GM23338 (cell line): ENCODE data around the gene PCDH1. TPM values are rescaled to one million over a fixed set of nuclear protein-coding genes. Genes with fewer than 3 reads are reported as not detected.

Experiments
- ATAC-seq: fragments of 200-7000 bp; cut with Tn5 transposase; 3 replicates; pipeline ENCODE4 v1.9.1; 2020
- DNase-seq: peaks from one replicate; pipeline ENCODE4 v3.0.0-alpha.2; 2015; ENCODE audit warnings: low spot score
- H2AFZ ChIP-seq: fragments of 200-600 bp; sonication (generic); 2 replicates; pipeline ENCODE4 v1.8.0; 2016; ENCODE audit warnings: antibody characterized with exemption, mild to moderate bottlenecking, moderate library complexity
- H3F3A ChIP-seq: fragments of 200-600 bp; sonication (generic); replicated peaks from 2 replicates; pipeline ENCODE4 v1.8.0; 2017; ENCODE audit warnings: antibody characterized with exemption, mixed run types, low read depth
- H3K27ac ChIP-seq: fragments of 200-600 bp; sonication (generic); 2 replicates; pipeline ENCODE4 v1.6.1; 2016; ENCODE audit warnings: low read depth
- H3K27me3 ChIP-seq: fragments of 200-600 bp; sonication (generic); 2 replicates; pipeline ENCODE4 v1.8.0; 2016; ENCODE audit warnings: mild to moderate bottlenecking, mixed run types, moderate library complexity; ENCODE audit not compliant: insufficient read depth
- H3K36me3 ChIP-seq: fragments of 200-600 bp; sonication (generic); 2 replicates; pipeline ENCODE4 v1.8.0; 2016; ENCODE audit warnings: mild to moderate bottlenecking; ENCODE audit not compliant: insufficient read depth
- H3K4me1 ChIP-seq: fragments of 200-600 bp; sonication (generic); 2 replicates; pipeline ENCODE4 v1.8.0; 2016; ENCODE audit warnings: mild to moderate bottlenecking, moderate library complexity; ENCODE audit not compliant: insufficient read depth
- H3K4me2 ChIP-seq: fragments of 200-600 bp; sonication (generic); 2 replicates; pipeline ENCODE4 v1.7.1; 2017; ENCODE audit warnings: mixed run types
- H3K4me3 ChIP-seq: fragments of 200-600 bp; sonication (generic); 2 replicates; pipeline ENCODE4 v1.6.1; 2016; ENCODE audit warnings: mixed run types
- H3K79me2 ChIP-seq: fragments of 200-600 bp; sonication (generic); replicated peaks from 2 replicates; pipeline ENCODE4 v1.8.0; 2017; ENCODE audit warnings: mild to moderate bottlenecking; ENCODE audit not compliant: insufficient read depth
- H3K9me2 ChIP-seq: fragments of 200-600 bp; sonication (generic); 2 replicates; pipeline ENCODE4 v1.8.0; 2017; ENCODE audit not compliant: insufficient read depth
- H4K20me1 ChIP-seq: fragments of 200-600 bp; sonication (generic); replicated peaks from 2 replicates; pipeline ENCODE4 v1.8.0; 2017; ENCODE audit warnings: mild to moderate bottlenecking; ENCODE audit not compliant: insufficient read depth
- H3K27ac Mint-ChIP-seq: 2 replicates; pipeline ENCODE4 v1.8.0; 2020; ENCODE audit warnings: inconsistent platforms, mild to moderate bottlenecking, moderate library complexity, mixed read lengths
- H3K27me3 Mint-ChIP-seq: 3 replicates; pipeline ENCODE4 v1.8.0; 2022; ENCODE audit warnings: low read depth, mild to moderate bottlenecking, moderate library complexity, mixed read lengths, inconsistent platforms; ENCODE audit not compliant: insufficient read depth, poor library complexity
- H3K36me3 Mint-ChIP-seq: 3 replicates; pipeline ENCODE4 v1.8.0; 2021; ENCODE audit warnings: low read depth, mild to moderate bottlenecking, inconsistent platforms, moderate library complexity, mixed read lengths
- H3K4me1 Mint-ChIP-seq: 3 replicates; pipeline ENCODE4 v1.8.0; 2020; ENCODE audit warnings: mild to moderate bottlenecking, inconsistent platforms, mixed read lengths
- H3K4me3 Mint-ChIP-seq: 3 replicates; pipeline ENCODE4 v1.8.0; 2021; ENCODE audit warnings: moderate library complexity, mild to moderate bottlenecking, inconsistent platforms, mixed read lengths
- H3K9me3 Mint-ChIP-seq: 3 replicates; pipeline ENCODE4 v1.8.0; 2020; ENCODE audit warnings: moderate library complexity, mild to moderate bottlenecking, inconsistent platforms, mixed read lengths
- CREB1 ChIP-seq: fragments of 250-450 bp; sonication (Bioruptor Pico); IDR thresholded peaks from 2 replicates; pipeline ENCODE4 v1.5.0; 2020; ENCODE audit warnings: low read depth, mild to moderate bottlenecking, moderate library complexity
- EZH2 ChIP-seq: fragments of 200-600 bp; sonication (generic); IDR thresholded peaks from one replicate; pipeline ENCODE4 v1.8.0; 2017; ENCODE audit warnings: antibody characterized with exemption, mild to moderate bottlenecking, low read depth; ENCODE audit not compliant: unreplicated experiment
- EZH2phosphoT487 ChIP-seq: fragments of 200-600 bp; sonication (generic); IDR thresholded peaks from one replicate; pipeline ENCODE4 v1.8.1; 2018; ENCODE audit warnings: antibody characterized with exemption; ENCODE audit not compliant: unreplicated experiment
- POLR2AphosphoS5 ChIP-seq: IDR thresholded peaks from 2 replicates; pipeline ENCODE4 v1.6.1; 2016; ENCODE audit warnings: antibody characterized with exemption, low read depth
- STAT1 ChIP-seq: IDR thresholded peaks from one replicate; pipeline ENCODE4 v1.6.1; 2016; ENCODE audit warnings: antibody characterized with exemption; ENCODE audit not compliant: unreplicated experiment
- ZNF114 ChIP-seq: fragments of 250-450 bp; sonication (Bioruptor Pico); IDR thresholded peaks from 2 replicates; pipeline ENCODE4 v1.5.0; 2020; ENCODE audit warnings: mild to moderate bottlenecking, moderate library complexity
- ZNF331 ChIP-seq: fragments of 250-450 bp; sonication (Bioruptor Pico); IDR thresholded peaks from 2 replicates; pipeline ENCODE4 v1.5.0; 2020; ENCODE audit warnings: low read depth, mild to moderate bottlenecking, moderate library complexity
- ZNF462 ChIP-seq: fragments of 250-450 bp; sonication (Bioruptor Pico); IDR thresholded peaks from 2 replicates; pipeline ENCODE4 v1.5.0; 2020; ENCODE audit warnings: mild to moderate bottlenecking, moderate library complexity
- polyA plus RNA-seq: library from polyadenylated mRNA; unstranded; fragments of >200 nt; fragmentation: Nextera tagmentation; extraction: Ambion mirVana; gene quantifications from 2 replicates; pipeline ENCODE4 v1.2.1, GENCODE V29; 2016
- total RNA-seq: library from RNA; depleted of rRNA; stranded (reverse); fragments of >200 nt; shearing (Covaris generic); gene quantifications from 2 replicates; pipeline ENCODE4 v1.2.3, GENCODE V29; 2014
- TF ChIP-seq, protein P1 (sequence below): IDR thresholded peaks from one replicate; pipeline ENCODE4 v1.6.1; 2018; ENCODE audit warnings: antibody characterized with exemption; ENCODE audit not compliant: unreplicated experiment
- TF ChIP-seq, protein P2 (sequence below), 2 experiments: fragments of 200-600 bp in 1 of 2; sonication (generic) in 1 of 2; conservative IDR thresholded peaks; 2 replicates each; pipeline versions ENCODE4 v1.5.1 to v1.6.1; 2016 to 2017; ENCODE audit warnings: antibody characterized with exemption in 2 of 2, low read depth in 2 of 2, mild to moderate bottlenecking in 2 of 2, moderate library complexity in 1 of 2

PCDH1 gene
- total and polyA plus RNA-seq, 2 experiments from 2014 or later, result 26.2 to 183 TPM

- Mint-ChIP-seq H3K27ac (peak overlapping the region; percentile 44; the same call in 1 of the 2 replicates), H3K4me1 (peaks cover 69% of the 10 kb centered on the region), H3K9me3 (peaks cover 6% of the 10 kb centered on the region; the same call in 1 of the 3 replicates), H3K27me3 (peaks cover 29% of the 10 kb centered on the region), H3K36me3 (0 out of 3 replicates have a peak, but pooled peaks cover 3% of the 10 kb centered on the region), H3K4me3 (no peak overlapping the region; the same call in 2 of the 3 replicates)
- no peaks in the 10 kb centered on the region for H3K36me3 ChIP-seq
- H3K4me2 ChIP-seq, result peak overlapping the region; percentile 73
- H3F3A ChIP-seq, result peaks cover 31% of the 10 kb centered on the region
- H3K79me2 ChIP-seq, result no peaks in the 10 kb centered on the region
- H3K9me2 ChIP-seq, result no peaks in the 10 kb centered on the region
- H3K4me3 ChIP-seq, result no peak overlapping the region
- no peak for ATAC-seq
- no peaks in the 10 kb centered on the region for H3K27me3 ChIP-seq
- no peak for DNase-seq
- H3K4me1 ChIP-seq, result peaks cover 63% of the 10 kb centered on the region
- peak overlapping the region; percentile 95 for H3K27ac ChIP-seq
- no peak for TF ChIP-seq STAT1
- TF ChIP-seq EZH2phosphoT487, result no peak
- no peak for TF ChIP-seq EZH2
- TF ChIP-seq, protein P1, sequence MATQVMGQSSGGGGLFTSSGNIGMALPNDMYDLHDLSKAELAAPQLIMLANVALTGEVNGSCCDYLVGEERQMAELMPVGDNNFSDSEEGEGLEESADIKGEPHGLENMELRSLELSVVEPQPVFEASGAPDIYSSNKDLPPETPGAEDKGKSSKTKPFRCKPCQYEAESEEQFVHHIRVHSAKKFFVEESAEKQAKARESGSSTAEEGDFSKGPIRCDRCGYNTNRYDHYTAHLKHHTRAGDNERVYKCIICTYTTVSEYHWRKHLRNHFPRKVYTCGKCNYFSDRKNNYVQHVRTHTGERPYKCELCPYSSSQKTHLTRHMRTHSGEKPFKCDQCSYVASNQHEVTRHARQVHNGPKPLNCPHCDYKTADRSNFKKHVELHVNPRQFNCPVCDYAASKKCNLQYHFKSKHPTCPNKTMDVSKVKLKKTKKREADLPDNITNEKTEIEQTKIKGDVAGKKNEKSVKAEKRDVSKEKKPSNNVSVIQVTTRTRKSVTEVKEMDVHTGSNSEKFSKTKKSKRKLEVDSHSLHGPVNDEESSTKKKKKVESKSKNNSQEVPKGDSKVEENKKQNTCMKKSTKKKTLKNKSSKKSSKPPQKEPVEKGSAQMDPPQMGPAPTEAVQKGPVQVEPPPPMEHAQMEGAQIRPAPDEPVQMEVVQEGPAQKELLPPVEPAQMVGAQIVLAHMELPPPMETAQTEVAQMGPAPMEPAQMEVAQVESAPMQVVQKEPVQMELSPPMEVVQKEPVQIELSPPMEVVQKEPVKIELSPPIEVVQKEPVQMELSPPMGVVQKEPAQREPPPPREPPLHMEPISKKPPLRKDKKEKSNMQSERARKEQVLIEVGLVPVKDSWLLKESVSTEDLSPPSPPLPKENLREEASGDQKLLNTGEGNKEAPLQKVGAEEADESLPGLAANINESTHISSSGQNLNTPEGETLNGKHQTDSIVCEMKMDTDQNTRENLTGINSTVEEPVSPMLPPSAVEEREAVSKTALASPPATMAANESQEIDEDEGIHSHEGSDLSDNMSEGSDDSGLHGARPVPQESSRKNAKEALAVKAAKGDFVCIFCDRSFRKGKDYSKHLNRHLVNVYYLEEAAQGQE, result no peak
- no peak for TF ChIP-seq CREB1 (CRISPR knock-in tag)
- TF ChIP-seq ZNF114 (CRISPR knock-in tag), result no peak
- TF ChIP-seq ZNF331, result no peak
- TF ChIP-seq ZNF462 (CRISPR knock-in tag), result no peak
- TF ChIP-seq POLR2AphosphoS5, result no peak
- TF ChIP-seq, protein P2, sequence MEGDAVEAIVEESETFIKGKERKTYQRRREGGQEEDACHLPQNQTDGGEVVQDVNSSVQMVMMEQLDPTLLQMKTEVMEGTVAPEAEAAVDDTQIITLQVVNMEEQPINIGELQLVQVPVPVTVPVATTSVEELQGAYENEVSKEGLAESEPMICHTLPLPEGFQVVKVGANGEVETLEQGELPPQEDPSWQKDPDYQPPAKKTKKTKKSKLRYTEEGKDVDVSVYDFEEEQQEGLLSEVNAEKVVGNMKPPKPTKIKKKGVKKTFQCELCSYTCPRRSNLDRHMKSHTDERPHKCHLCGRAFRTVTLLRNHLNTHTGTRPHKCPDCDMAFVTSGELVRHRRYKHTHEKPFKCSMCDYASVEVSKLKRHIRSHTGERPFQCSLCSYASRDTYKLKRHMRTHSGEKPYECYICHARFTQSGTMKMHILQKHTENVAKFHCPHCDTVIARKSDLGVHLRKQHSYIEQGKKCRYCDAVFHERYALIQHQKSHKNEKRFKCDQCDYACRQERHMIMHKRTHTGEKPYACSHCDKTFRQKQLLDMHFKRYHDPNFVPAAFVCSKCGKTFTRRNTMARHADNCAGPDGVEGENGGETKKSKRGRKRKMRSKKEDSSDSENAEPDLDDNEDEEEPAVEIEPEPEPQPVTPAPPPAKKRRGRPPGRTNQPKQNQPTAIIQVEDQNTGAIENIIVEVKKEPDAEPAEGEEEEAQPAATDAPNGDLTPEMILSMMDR (conservative IDR thresholded peaks at IDR 0.05; ENCODE audit: low read depth in 2 of 2), result no peak
- H2AFZ ChIP-seq, result no peak overlapping the region
- no peaks in the 10 kb centered on the region for H4K20me1 ChIP-seq
Observed at GRCh38 chr5:141815051-141815795, 63.0 kb downstream of the PCDH1 start.
